CD4-positive, alpha-beta T cell treated with Interferon gamma for 1 hour (primary cell): ENCODE results near the gene BCL6B.
"Not testable (repeated sequence)": the region's sequence is repeated elsewhere in the genome, so short reads cannot be mapped to it uniquely, and the experiment has no call there.

Experiments used
- DNase-seq: peaks from one replicate; pipeline ENCODE4 v3.0.0-alpha.2; 2020

BCL6B gene

GRCh38 chr17:7022781-7023571 is at the start of gene BCL6B:
Gene BCL6B (plus strand): TSS chr17:7023050. CDS start chr17:7023672, 622 bp downstream.
- no peak for DNase-seq

GRCh38 chr17:6979440-6979839 is 43.4 kb upstream of the BCL6B start:
- DNase-seq = not testable (repeated sequence)

- no peak for DNase-seq
These were observed 41.4 kb upstream of the BCL6B start for GRCh38 chr17:6981426-6981825.

GRCh38 chr17:6985266-6985665 is 37.6 kb upstream of the BCL6B start:
- no peak for DNase-seq

- no peak for DNase-seq
These were observed 36.2 kb upstream of the BCL6B start for GRCh38 chr17:6986676-6987075.

GRCh38 chr17:6989779-6990178 is 33.1 kb upstream of the BCL6B start:
- no peak for DNase-seq

GRCh38 chr17:6993613-6994056 is 29.2 kb upstream of the BCL6B start:
- not testable (repeated sequence) for DNase-seq

- DNase-seq = no peak
These were observed 28.7 kb upstream of the BCL6B start for GRCh38 chr17:6994118-6994598.

GRCh38 chr17:6994666-6995256 is 28.1 kb upstream of the BCL6B start:
- DNase-seq = no peak

- no peak for DNase-seq
These were observed 27.2 kb upstream of the BCL6B start, which contains the start of gene ALOX12 for GRCh38 chr17:6995500-6996255. Gene ALOX12 (plus strand): TSS chr17:6996049. CDS start chr17:6996118, 69 bp downstream.

GRCh38 chr17:6996256-6997011 is 26.4 kb upstream of the BCL6B start:
- DNase-seq = no peak

- DNase-seq = no peak
These were observed 25.7 kb upstream of the BCL6B start for GRCh38 chr17:6997171-6997570.

GRCh38 chr17:6998855-6999508 is 23.9 kb upstream of the BCL6B start:
- no peak for DNase-seq

- no peak for DNase-seq
These were observed 21.4 kb upstream of the BCL6B start for GRCh38 chr17:7001318-7001961.

- no peak for DNase-seq
These were observed 20.4 kb upstream of the BCL6B start for GRCh38 chr17:7002288-7003047.

GRCh38 chr17:7003745-7004144 is 19.1 kb upstream of the BCL6B start:
- DNase-seq = no peak

- DNase-seq = no peak
These were observed 18.2 kb upstream of the BCL6B start for GRCh38 chr17:7004398-7005253.

GRCh38 chr17:7005716-7006115 is 17.1 kb upstream of the BCL6B start:
- DNase-seq = no peak

- no peak for DNase-seq
These were observed 15.7 kb upstream of the BCL6B start for GRCh38 chr17:7007143-7007542.

GRCh38 chr17:7010523-7010922 is 12.3 kb upstream of the BCL6B start:
- no peak for DNase-seq
